Esophagus muscularis mucosa (tissue), 4 donors: ENCODE results near the gene GRK5. TPM values are rescaled to one million over a fixed set of nuclear protein-coding genes. Genes with fewer than 3 reads are reported as not detected.

Experiments
- DNase-seq: peaks from one replicate; pipeline ENCODE4 v3.0.0-alpha.2; 2017; ENCODE audit errors: extremely low spot score
- H3K27ac ChIP-seq, 4 donors: fragments of 200-600 bp; sonication (generic); replicated peaks in 1 of 4; 1 replicate in 3 of 4; 2 replicates in 1 of 4; pipeline ENCODE4 v1.5.1; 2016 to 2019; ENCODE audit warnings: mild to moderate bottlenecking in 1 of 4
- H3K27me3 ChIP-seq, 4 donors: fragments of 200-600 bp; sonication (generic); one replicate each; pipeline versions ENCODE4 v1.5.1 to v1.6.0; 2016 to 2019
- H3K36me3 ChIP-seq, 4 donors: fragments of 200-600 bp; sonication (generic); one replicate each; pipeline ENCODE4 v1.5.1; 2016 to 2019
- H3K4me1 ChIP-seq, 4 donors: fragments of 200-600 bp; sonication (generic); one replicate each; pipeline ENCODE4 v1.5.1; 2016 to 2019
- H3K4me3 ChIP-seq, 4 donors: fragments of 200-600 bp; sonication (generic); 1 replicate in 2 of 4; 2 replicates in 2 of 4; pipeline ENCODE4 v1.5.1; 2016 to 2019; ENCODE audit warnings: mild to moderate bottlenecking in 4 of 4, moderate library complexity in 1 of 4
- H3K9me3 ChIP-seq, 4 donors: fragments of 200-600 bp; sonication (generic); 1 replicate in 3 of 4; 2 replicates in 1 of 4; pipeline ENCODE4 v1.5.1; 2016 to 2019
- EP300 ChIP-seq: sonication (generic); formaldehyde crosslinking; IDR thresholded peaks from one replicate; pipeline ENCODE4 v1.6.1; 2017; ENCODE audit warnings: antibody characterized with exemption
- POLR2A ChIP-seq: fragments of 450-650 bp; IDR thresholded peaks from one replicate; pipeline ENCODE4 v1.6.1; 2017; ENCODE audit warnings: antibody characterized with exemption, moderate library complexity, mild to moderate bottlenecking, low read depth
- POLR2AphosphoS5 ChIP-seq, 2 donors: sonication (generic); formaldehyde crosslinking; IDR thresholded peaks; one replicate each; pipeline ENCODE4 v1.6.1; 2017; ENCODE audit warnings: antibody characterized with exemption in 2 of 2
- WGBS: methylation state at CpG from one replicate; pipeline ENCODE4 v1.1.5; 2018; 5-methylcytosine and 5-hydroxymethylcytosine counted together
- intact Hi-C: fragments of 100-400 bp; cut with DNase I; formaldehyde crosslinking; loops from one replicate; pipeline ENCODE4 v1.15.1; 2023
- total RNA-seq, 4 donors: library from RNA; depleted of rRNA; stranded (reverse); fragments of >200 nt; gene quantifications; one replicate each; pipeline versions ENCODE4 v1.1.0 to v1.2.1, GENCODE V29; 2016
- TF ChIP-seq, protein P1 (sequence below), 3 experiments: fragments of 200-600 bp in 2 of 3; fragments of 450-650 bp in 1 of 3; sonication (generic) in 2 of 3; IDR thresholded peaks; one replicate each; pipeline ENCODE4 v1.5.1; 2017 to 2019; ENCODE audit warnings: antibody characterized with exemption in 3 of 3, mild to moderate bottlenecking in 2 of 3, moderate library complexity in 1 of 3

Gene GRK5
- total RNA-seq, 4 donors from 2014 or later = 39.6 to 64.4 (median 50.7) TPM

DNA sequence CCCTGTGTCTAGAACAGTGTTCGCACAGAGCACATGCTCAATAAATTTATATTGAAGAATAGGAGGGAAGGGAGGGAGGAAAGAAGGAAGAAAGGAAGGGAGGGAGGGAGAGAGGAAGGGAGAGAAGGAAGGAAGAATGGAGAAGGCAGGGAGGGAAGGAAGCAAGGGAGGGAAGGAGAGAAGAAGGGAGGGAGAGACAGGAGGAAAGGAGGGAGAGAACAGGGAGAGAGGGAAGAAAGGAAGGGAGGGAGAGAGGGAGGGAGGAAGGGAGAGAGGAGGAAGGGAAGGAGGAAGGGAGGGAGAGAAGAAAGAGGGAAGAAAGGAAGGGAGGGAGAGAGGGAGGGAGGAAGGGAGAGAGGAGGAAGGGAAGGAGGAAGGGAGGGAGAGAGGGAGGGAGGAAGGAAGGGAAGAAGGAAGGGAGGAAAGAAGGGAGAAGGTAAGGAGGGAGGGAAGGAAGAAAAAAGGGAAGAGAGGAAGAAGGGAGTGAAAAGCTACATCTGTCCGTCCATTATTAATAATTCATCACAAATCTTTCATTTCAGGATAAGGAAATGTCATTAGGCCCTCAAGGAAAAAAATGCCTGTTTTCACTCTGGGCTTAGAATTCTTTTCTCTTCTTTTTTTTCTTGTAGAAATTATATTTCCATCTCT lies 79.7 kb downstream of the GRK5 start:
- TF ChIP-seq POLR2AphosphoS5 (IDR thresholded peaks at IDR 0.05) = no peak
- TF ChIP-seq, protein P1, sequence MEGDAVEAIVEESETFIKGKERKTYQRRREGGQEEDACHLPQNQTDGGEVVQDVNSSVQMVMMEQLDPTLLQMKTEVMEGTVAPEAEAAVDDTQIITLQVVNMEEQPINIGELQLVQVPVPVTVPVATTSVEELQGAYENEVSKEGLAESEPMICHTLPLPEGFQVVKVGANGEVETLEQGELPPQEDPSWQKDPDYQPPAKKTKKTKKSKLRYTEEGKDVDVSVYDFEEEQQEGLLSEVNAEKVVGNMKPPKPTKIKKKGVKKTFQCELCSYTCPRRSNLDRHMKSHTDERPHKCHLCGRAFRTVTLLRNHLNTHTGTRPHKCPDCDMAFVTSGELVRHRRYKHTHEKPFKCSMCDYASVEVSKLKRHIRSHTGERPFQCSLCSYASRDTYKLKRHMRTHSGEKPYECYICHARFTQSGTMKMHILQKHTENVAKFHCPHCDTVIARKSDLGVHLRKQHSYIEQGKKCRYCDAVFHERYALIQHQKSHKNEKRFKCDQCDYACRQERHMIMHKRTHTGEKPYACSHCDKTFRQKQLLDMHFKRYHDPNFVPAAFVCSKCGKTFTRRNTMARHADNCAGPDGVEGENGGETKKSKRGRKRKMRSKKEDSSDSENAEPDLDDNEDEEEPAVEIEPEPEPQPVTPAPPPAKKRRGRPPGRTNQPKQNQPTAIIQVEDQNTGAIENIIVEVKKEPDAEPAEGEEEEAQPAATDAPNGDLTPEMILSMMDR (IDR thresholded peaks at IDR 0.05) = no peak
- no peak for TF ChIP-seq POLR2A
- TF ChIP-seq EP300 = no peak
- Histone ChIP-seq H3K4me1 (peaks cover 81 to 92% (median 91%) of the 10 kb centered on the region in 4 donors), H3K27me3 (no peaks in the 10 kb centered on the region), H3K9me3 (no peaks in the 10 kb centered on the region), H3K27ac (peak overlapping the region in 2 of 4 donors; percentile 47 to 63), H3K4me3 (no peak overlapping the region), H3K36me3 (no peaks in the 10 kb centered on the region)
- intact Hi-C loops = no loop called here
- 93% methylated on average over 2 of the region's 2 CpGs for WGBS
- no peak for DNase-seq

DNA sequence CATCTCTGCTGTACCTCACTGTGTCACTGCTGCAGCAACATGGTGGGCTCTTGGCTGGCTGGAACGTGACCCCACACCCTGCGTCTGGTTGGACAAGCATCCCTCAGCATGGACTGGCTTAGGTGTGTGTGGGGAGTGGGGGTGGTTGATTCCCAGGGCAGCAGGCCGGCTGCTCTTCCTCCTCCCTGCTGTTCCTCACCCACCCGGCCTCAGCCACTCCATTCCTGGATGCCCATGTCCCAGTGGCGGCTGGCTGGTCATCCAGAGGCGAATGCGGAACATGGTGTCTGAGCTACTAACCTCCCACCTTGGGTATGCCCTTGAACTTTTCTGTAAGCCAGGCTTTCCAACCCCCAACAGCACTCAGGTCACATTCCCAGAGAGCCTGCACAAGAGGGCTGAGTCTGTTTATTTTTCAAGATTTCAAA lies 81.2 kb downstream of the GRK5 start:
- no peaks in the 10 kb centered on the region for H3K36me3 ChIP-seq
- no peaks in the 10 kb centered on the region for H3K27me3 ChIP-seq
- H3K9me3 ChIP-seq = no peaks in the 10 kb centered on the region
- H3K4me1 ChIP-seq = peaks cover 66 to 87% (median 83%) of the 10 kb centered on the region in 4 donors
- DNase-seq = no peak
- TF ChIP-seq EP300 (no peak), POLR2AphosphoS5 (IDR thresholded peaks at IDR 0.05) (no peak), POLR2A (no peak)
- TF ChIP-seq, protein P1 (IDR thresholded peaks at IDR 0.05) = no peak
- WGBS = 65% methylated on average over 5 of the region's 7 CpGs
- intact Hi-C loops = no loop called here
- no peak overlapping the region for H3K4me3 ChIP-seq
- H3K27ac ChIP-seq = peak overlapping the region; percentile 47 to 64 (median 60)

DNA sequence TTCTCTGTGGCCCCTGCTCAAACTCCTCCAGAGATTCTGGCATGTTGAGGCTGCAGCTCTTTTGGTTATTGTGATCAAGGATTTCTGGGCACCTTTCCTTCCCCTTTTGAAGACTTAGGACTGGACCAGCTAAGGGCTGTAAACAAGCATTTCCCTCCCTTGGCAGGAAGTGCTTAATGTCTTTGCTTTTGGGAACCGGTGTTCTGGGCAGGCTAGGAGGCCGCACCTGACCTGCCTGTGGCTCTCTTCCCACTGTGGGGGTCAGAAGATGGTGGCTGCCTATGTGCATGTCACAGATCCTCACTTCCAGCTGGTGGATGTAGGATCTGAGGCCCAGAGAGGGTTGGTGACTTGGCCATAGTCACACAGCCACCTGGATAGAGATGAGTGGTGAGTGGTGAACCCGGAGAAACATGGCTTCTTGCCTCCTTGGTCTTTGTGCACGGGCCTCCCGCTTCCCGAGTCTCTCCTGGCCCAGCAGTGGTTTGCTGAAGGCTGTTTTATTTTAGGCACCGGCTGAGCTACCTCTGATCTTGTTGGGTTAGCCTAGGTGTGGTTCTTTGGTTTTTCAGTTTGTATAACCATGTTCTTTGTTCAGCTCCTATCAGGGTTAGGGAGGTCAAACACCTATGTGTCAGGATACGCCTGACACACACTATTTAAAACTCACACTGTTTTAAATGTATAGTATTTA lies 82.0 kb downstream of the GRK5 start:
- Histone ChIP-seq H3K9me3 (no peaks in the 10 kb centered on the region), H3K27ac (peak overlapping the region; percentile 47 to 64 (median 60)), H3K4me1 (peaks cover 64 to 85% (median 83%) of the 10 kb centered on the region in 4 donors), H3K36me3 (no peaks in the 10 kb centered on the region), H3K27me3 (no peaks in the 10 kb centered on the region), H3K4me3 (no peak overlapping the region)
- TF ChIP-seq, protein P1 (IDR thresholded peaks at IDR 0.05) = no peak
- TF ChIP-seq POLR2A (no peak), EP300 (no peak), POLR2AphosphoS5 (IDR thresholded peaks at IDR 0.05) (peak in 1 of 2 donors; percentile 48)
- DNase-seq = no peak
- WGBS = 76% methylated on average over 8 of the region's 8 CpGs
- intact Hi-C loops = no loop called here

DNA sequence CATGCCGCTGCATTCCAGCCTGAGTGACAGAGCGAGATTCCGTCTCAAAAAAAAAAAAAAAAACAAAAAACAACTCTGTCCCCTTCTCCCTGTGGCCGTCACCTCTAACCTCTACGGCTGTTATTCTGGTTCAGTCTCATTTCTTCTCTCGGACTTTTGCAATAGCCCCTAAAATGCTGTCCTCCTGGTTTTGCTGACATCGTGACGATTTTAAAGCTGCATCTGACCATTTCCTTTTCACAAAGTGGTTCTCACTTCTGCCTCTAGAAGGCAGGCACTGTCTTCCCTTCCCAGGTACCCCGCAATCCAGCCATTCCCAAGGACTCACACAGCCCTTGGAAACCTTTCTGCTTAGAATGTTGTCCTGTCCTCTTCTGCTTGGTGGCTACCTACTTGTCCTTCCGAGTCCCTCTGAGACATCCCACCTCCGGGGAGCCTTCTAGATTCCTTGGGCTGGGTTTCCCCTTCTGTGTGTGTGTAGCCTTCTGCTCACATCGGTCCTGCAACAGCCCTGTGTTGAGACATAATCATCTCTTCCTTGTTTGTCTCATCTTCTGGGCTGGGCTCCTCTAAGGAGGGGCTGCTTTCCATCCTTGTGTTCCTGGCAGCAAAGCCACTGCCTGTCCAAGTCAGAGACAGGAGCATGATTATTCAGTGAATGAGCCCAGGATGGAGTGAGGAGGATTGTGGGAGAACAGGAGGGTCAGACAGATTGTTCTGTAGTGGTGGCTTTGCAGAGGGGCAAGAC lies 83.1 kb downstream of the GRK5 start:
- TF ChIP-seq, protein P1 (IDR thresholded peaks at IDR 0.05) = peak in 1 of 3 experiments; percentile 13
- TF ChIP-seq POLR2A (no peak), EP300 (no peak), POLR2AphosphoS5 (IDR thresholded peaks at IDR 0.05) (peak in 1 of 2 donors; percentile 15)
- Histone ChIP-seq H3K27me3 (no peaks in the 10 kb centered on the region), H3K4me3 (no peak overlapping the region), H3K9me3 (no peaks in the 10 kb centered on the region), H3K36me3 (no peaks in the 10 kb centered on the region), H3K27ac (peak overlapping the region; percentile 42 to 64 (median 48)), H3K4me1 (peaks cover 55 to 82% (median 76%) of the 10 kb centered on the region in 4 donors)
- WGBS = 65% methylated on average over 12 of the region's 12 CpGs
- intact Hi-C loops = no loop called here
- DNase-seq = no peak
